Cerebellar cortex (tissue), 1 donor: ENCODE data around the gene PSME3IP1.
"Not testable (repeated sequence)": the region's sequence is repeated elsewhere in the genome, so short reads cannot be mapped to it uniquely, and the experiment has no call there.

Source experiments
- DNase-seq: peaks from one replicate; pipeline ENCODE4 v3.0.0-alpha.2; 2015; ENCODE audit warnings: low spot score

Gene PSME3IP1

DNA sequence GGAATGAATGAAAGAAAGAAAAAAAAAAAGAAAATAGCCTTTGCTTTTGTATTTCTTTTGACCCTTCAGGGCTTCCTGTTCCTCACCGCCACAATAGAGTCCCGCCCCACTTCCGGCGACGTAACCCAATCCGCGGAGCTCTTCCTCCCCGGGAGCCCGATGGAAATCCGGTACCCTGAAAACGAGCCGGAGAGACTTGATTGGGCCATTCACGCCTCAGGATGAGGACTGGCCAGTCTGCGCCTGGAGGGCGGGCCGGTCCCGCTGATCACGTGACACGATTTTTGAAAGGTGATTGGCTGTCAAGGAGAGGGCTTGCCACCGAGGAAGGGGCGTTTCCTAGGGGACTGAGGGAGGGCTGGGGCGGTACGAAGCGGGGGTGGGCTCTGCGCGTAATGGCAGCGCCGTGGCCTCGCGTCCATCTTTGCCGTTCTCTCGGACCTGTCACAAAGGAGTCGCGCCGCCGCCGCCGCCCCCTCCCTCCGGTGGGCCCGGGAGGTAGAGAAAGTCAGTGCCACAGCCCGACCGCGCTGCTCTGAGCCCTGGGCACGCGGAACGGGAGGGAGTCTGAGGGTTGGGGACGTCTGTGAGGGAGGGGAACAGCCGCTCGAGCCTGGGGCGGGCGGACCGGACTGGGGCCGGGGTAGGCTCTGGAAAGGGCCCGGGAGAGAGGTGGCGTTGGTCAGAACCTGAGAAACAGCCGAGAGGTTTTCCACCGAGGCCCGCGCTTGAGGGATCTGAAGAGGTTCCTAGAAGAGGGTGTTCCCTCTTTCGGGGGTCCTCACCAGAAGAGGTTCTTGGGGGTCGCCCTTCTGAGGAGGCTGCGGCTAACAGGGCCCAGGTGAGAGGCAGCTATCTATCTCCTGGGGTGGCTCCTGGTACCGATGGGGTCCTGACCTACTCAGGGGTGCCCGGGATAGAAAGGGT lies at the start of gene PSME3IP1, which contains the start of gene RSPRY1:
Gene PSME3IP1 (minus strand): TSS at position 95 of the 927 bp plus-strand sequence. CDS start 12,185 bp downstream, outside the sequence.
Gene RSPRY1 (plus strand): TSS at position 385 of the 927 bp plus-strand sequence. CDS start 18,330 bp downstream, outside the sequence.
- DNase-seq = peak; percentile 100

DNA sequence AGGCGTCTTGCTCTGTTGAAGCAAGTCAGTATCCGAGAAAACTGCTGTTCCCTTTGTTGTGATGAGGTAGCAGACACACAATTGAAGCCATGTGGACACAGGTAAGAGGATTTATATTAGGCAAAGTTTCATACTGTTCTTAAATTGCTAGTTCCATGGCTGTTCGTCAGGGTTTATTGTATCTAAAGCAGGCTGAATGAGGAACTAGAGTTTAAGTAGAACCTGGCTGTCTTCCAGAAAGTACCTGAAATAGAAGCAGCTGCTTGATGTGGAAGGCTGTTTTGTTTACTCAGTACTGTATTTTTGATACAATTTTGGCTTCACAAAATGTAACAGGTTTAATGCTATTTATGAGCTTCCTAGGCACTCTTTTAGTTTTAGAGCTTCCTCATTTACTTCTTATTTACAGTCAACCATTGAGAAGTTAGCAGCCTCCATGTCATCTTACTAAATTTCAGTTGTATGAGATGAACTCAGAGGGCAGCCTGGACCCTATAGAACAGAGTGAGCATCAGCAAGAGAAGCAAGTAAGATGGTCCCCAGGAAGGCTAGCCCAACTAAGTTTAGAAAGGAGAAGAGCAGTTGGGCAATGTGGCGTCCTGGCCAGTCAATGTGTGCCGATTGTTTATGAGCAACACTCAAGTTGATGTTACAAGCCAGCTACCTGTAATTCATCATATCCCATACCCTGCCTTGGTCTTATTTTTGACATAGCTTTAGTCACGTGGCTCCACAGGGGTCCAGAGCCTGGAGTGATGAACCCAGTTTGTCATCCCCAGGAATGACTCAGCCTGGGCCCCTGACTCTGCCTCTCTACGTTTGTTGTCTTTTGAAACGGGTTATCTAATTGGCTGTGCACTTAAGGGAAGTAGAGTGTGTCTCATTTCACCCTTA lies 49.5 kb upstream of the PSME3IP1 start:
- no peak for DNase-seq

DNA sequence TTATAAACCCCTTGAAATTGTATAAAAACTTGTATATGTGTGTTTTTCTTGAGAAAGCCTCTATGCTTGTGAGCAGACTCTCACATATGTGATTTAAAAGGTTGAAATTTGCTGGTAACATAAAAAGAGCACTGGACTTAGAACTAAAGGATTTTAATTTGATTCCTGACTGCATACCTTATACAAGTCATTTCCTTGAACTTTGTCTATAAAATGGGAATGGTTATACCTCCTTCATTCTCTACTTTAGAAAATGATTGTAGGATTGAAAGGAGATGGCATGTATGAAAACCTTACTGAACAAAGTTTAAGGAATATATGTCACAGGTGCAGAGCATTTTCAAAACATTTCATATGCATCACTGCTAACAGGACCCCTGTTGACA lies 48.9 kb upstream of the PSME3IP1 start:
- no peak for DNase-seq

GRCh38 chr16:57233944-57234706 lies 48.3 kb upstream of the PSME3IP1 start:
- DNase-seq = no peak

- DNase-seq = no peak
These were observed 46.0 kb upstream of the PSME3IP1 start for GRCh38 chr16:57231821-57232350.

- no peak for DNase-seq
These were observed 43.2 kb upstream of the PSME3IP1 start for GRCh38 chr16:57229079-57229478.

- no peak for DNase-seq
These were observed 41.1 kb upstream of the PSME3IP1 start for GRCh38 chr16:57226701-57227621.

DNA sequence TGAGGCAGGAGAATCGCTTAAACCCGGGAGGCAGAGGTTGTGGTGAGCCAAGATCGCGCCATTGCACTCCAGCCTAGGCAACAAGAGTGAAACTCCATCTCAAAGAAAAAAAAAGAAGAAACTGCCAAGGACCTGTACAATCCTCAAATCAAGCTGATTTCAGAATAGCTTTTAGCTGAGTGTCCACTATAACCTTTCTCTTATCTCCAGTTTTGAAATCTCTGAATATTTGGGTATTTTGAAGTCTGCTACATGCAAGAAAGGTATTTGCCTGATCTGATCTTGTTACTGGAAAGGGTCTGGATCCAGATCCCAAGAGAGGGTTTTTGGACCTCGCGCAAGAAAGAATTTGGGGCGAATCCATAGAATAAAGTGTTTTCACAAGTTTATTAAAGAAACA lies 40.1 kb upstream of the PSME3IP1 start:
- DNase-seq = no peak

DNA sequence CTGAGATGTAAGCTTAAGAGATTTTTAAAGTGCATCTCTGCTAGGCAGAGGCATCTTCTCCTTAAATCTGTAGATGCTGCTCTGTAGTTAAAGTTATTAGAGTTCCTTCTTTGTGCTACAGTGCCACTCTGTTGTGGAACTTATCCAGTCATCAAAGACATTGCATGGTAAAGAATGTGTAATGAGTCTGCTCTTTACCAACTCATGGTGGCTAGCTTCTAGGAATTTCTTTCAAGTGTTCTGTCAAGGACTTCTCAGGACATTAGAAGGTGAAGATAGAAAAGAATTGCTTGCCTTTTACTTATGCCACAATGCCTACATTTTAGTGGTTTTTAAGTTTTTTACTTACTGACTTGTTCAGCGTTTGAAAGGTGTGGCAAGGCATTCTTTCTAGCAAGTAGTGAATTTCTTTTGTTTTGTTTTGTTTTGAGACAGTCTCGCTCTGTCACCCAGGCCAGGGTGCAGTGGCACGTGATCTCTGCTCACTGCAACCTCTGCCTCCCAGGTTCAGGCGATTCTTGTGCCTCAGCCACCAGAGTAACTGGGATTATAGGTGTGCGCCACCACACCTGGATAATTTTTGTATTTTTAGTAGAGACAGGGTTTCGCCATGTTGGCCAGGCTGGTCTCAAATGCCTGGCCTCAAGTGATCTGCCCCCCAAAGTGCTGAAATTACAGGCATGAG lies 39.0 kb upstream of the PSME3IP1 start:
- DNase-seq = no peak

- DNase-seq = no peak
These were observed 37.2 kb upstream of the PSME3IP1 start for GRCh38 chr16:57223057-57223456.

- DNase-seq = no peak
These were observed 31.1 kb upstream of the PSME3IP1 start for GRCh38 chr16:57216968-57217367.

DNA sequence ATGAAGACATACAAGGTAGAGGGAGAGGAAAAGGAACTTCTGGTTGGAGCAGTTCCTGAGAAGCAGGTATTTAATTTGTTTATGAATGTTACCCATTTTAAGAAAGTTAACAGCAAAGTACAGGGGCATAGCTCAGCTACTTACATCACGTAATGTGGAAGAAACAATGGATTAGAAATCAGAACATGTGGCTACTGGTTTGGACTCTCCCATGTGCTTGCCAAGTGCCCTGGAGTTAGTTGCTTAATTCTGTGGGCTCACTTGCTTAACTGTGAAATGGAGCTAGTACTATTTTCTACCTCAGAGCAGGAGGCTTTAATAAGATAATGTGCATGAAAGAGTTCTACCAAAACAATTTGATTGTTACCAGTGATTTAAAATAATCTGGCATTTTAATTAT lies 27.6 kb upstream of the PSME3IP1 start:
- no peak for DNase-seq

- no peak for DNase-seq
These were observed 23.9 kb upstream of the PSME3IP1 start for GRCh38 chr16:57209780-57210179.

GRCh38 chr16:57208926-57209325 lies 23.1 kb upstream of the PSME3IP1 start:
- DNase-seq = no peak

- no peak for DNase-seq
These were observed 18.8 kb upstream of the PSME3IP1 start for GRCh38 chr16:57204675-57205074.

- no peak for DNase-seq
These were observed 17.6 kb upstream of the PSME3IP1 start for GRCh38 chr16:57203451-57203850.

DNA sequence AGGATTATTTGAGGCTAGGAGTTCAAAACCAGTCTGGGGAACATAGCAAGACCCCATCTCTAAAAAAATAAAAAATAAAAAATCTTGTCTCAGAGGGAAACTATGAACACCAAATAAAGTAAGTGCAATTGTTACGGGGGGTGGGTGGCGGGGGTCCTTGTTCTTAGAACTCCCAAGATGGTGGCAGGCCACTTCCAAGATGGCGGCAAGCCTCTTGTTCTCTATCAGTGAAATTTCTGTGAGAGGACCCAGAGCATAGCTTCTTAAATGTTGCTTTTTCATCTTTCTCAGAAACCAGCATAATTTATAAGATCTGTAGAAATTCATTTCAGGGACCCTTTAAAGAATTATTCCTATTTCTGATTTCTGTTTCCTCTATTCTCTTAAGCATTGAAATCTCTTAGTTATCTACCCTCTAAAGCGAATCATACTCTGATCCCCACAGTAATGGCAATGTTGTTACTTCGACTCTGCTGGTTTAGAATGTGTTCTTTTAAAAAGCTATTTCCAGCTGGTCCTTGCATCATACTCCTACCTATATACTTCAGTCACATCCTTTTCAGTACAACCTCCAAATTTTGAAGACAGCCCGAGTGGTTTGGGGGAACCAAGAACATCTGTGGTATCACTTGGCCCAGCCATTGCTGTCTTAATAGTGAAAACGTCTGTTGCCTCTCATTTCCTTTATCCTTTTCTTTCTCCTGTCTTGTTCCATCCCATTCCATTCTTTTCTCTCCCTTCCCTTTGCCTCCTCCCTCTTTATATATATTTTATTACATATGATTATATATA lies 16.5 kb upstream of the PSME3IP1 start:
- DNase-seq = no peak

DNA sequence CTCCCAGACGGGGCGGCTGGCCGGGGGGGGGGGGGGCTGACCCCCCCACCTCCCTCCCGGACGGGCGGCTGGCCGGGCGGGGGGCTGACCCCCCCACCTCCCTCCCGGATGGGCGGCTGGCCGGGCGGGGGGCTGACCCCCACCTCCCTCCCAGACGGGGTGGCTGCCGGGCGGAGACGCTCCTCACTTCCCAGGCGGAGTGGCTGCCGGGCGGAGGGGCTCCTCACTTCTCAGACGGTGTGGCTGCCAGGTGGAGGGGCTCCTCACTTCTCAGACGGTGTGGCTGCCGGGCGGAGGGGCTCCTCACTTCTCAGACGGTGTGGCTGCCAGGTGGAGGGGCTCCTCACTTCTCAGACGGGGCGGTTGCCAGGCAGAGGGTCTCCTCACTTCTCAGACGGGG lies 15.1 kb upstream of the PSME3IP1 start:
- not testable (repeated sequence) for DNase-seq

DNA sequence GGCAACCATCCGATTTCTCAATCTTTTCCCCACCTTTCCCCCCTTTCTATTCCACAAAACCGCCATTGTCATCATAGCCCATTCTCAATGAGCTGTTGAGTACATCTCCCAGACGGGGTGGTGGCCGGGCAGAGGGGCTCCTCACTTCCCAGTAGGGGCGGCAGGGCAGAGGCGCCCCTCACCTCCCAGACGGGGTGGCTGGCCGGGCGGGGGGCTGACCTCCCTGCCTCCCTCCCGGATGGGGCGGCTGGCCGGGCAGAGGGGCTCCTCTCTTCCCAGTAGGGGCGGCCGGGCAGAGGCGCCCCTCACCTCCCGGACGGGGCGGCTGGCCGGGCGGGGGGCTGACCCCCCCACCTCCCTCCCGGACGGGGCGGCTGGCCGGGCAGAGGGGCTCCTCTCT lies 14.5 kb upstream of the PSME3IP1 start:
- DNase-seq = not testable (repeated sequence)
